Caco-2 (cell line): ENCODE measurements around the gene CLPSL2. TPM values are rescaled to one million over a fixed set of nuclear protein-coding genes. Genes with fewer than 3 reads are reported as not detected.

Experiments
- BruUV-seq: library from RNA; stranded (reverse); fragments of 400-500 nt; replicated peaks from 2 replicates; lab custom pipeline; 2021; lab: Mats Ljungman, UMichigan
- CTCF ChIA-PET: fragments of 300-600 bp; sonication (Branson Sonifier 250); formaldehyde crosslinking; loops from one replicate; lab custom pipeline; 2022; ENCODE audit warnings: antibody characterized with exemption; lab: Charles Lee
- POLR2A ChIA-PET: fragments of 300-600 bp; sonication (Branson Sonifier 250); formaldehyde crosslinking; loops from one replicate; lab custom pipeline; 2022; ENCODE audit warnings: antibody characterized with exemption; lab: Charles Lee
- DNase-seq, 2 experiments: peaks; one replicate each; pipeline versions ENCODE4 v3.0.0 to v3.0.0-alpha.2; 2020 to 2022
- H3K27me3 ChIP-seq: replicated peaks from 2 replicates; pipeline ENCODE4 v1.6.0; 2011; ENCODE audit warnings: low read length; ENCODE audit not compliant: control insufficient read depth, insufficient read depth
- H3K36me3 ChIP-seq: 2 replicates; pipeline ENCODE4 v1.5.1; 2011; ENCODE audit warnings: low read length; ENCODE audit not compliant: control insufficient read depth, insufficient read depth
- H3K4me1 ChIP-seq: fragments of 250-450 bp; sonication (Bioruptor Pico); 2 replicates; pipeline ENCODE4 v1.5.1; 2020; ENCODE audit warnings: mild to moderate bottlenecking
- H3K4me3 ChIP-seq: 2 replicates; pipeline ENCODE4 v1.5.1; 2011; ENCODE audit warnings: low read depth, mild to moderate bottlenecking, control low read depth, low read length
- H3K9me3 ChIP-seq: fragments of 250-450 bp; sonication (Bioruptor Pico); 2 replicates; pipeline ENCODE4 v1.5.1; 2020; ENCODE audit warnings: mild to moderate bottlenecking, moderate library complexity
- H3K27ac Mint-ChIP-seq: one replicate; pipeline ENCODE4 v1.8.0; 2022; ENCODE audit warnings: mixed read lengths; ENCODE audit not compliant: unreplicated experiment
- H3K27me3 Mint-ChIP-seq: one replicate; pipeline ENCODE4 v1.8.0; 2022; ENCODE audit warnings: mixed read lengths; ENCODE audit not compliant: insufficient read depth, unreplicated experiment
- H3K36me3 Mint-ChIP-seq: one replicate; pipeline ENCODE4 v1.8.0; 2022; ENCODE audit warnings: mild to moderate bottlenecking, mixed read lengths; ENCODE audit not compliant: insufficient read depth, unreplicated experiment
- H3K4me1 Mint-ChIP-seq: one replicate; pipeline ENCODE4 v1.8.0; 2022; ENCODE audit warnings: low read depth, mixed read lengths; ENCODE audit not compliant: unreplicated experiment
- H3K4me3 Mint-ChIP-seq: one replicate; pipeline ENCODE4 v1.8.0; 2022; ENCODE audit warnings: mild to moderate bottlenecking, moderate library complexity, mixed read lengths; ENCODE audit not compliant: unreplicated experiment
- H3K9me3 Mint-ChIP-seq: one replicate; pipeline ENCODE4 v1.8.0; 2022; ENCODE audit warnings: mixed read lengths; ENCODE audit not compliant: unreplicated experiment
- intact Hi-C: fragments of 100-400 bp; cut with micrococcal nuclease; formaldehyde crosslinking; loops from one replicate; pipeline ENCODE4 v1.10.0; 2022; ENCODE audit not compliant: unreplicated experiment
- total RNA-seq: library from RNA; stranded (reverse); gene quantifications from 2 replicates; pipeline ENCODE4 v1.2.3, GENCODE V29; 2022
- TF ChIP-seq, protein P1 (sequence below), 2 experiments: fragments of 200-600 bp in 1 of 2; IDR thresholded peaks; 1 replicate in 1 of 2; 2 replicates in 1 of 2; pipeline versions ENCODE4 v1.5.1 to v1.8.0; 2011 to 2022; ENCODE audit warnings: antibody characterized with exemption in 1 of 2, control low read depth in 1 of 2, inconsistent platforms in 1 of 2, low read depth in 1 of 2, low read length in 1 of 2, mild to moderate bottlenecking in 1 of 2, moderate library complexity in 1 of 2; ENCODE audit not compliant: insufficient read depth in 1 of 2, severe bottlenecking in 1 of 2, unreplicated experiment in 1 of 2

The CLPSL2 gene
- total RNA-seq, 1 experiment from 2014 or later = 2.0 TPM

DNA sequence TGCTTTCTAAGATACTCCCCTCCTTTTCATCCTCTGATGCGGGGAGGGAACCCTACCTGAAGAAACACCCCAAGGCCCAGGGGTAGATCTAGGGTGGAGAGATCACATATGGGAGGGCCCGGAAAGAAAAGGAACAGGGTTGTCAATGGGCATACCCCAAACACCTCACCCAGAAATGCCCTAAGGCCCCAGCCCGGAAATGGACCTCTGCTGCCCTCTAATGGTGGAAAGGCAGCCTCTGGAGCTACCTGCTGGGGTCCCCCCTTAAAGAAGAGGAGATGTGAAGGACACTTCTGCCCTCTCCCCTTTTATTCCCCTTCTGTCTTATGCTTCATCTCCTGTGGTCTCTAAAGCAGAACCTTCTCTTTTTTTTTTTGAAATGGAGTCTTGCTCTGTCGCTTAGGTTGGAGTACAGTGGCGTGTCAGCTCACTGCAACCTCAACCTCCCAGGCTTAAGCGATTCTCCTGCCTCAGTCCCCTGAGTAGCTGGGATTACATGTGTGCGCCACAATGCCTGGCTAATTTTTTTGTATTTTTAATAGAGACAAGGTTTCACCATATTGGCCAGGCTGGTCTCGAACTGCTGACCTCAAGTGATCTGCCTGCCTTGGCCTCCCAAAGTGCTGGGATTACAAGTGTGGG is 40.0 kb upstream of the CLPSL2 start:
- no peaks in the 10 kb centered on the region for H3K9me3 Mint-ChIP-seq
- intact Hi-C loops = loop anchor here (1.0 to 10.0 kb wide), 3 partner anchors 152 to 442 kb away; partner anchors contain the start of gene DEF6
- no peaks in the 10 kb centered on the region for H3K36me3 Mint-ChIP-seq
- no peaks in the 10 kb centered on the region for H3K36me3 ChIP-seq
- peak; percentile 70 to 83 for DNase-seq
- no peaks in the 10 kb centered on the region for H3K9me3 ChIP-seq
- no peak overlapping the region for H3K27ac Mint-ChIP-seq
- POLR2A ChIA-PET = no interaction called here
- H3K4me1 ChIP-seq = peaks cover 22% of the 10 kb centered on the region
- H3K27me3 Mint-ChIP-seq = no peaks in the 10 kb centered on the region
- CTCF ChIA-PET = interaction anchor here (0.8 to 2.1 kb wide), 11 partner anchors 9 to 217 kb away, joined by 3 to 31 read pairs (median 5); no protein-coding TSS in a partner anchor
- no TSS peak for BruUV-seq
- no peaks in the 10 kb centered on the region for H3K27me3 ChIP-seq
- TF ChIP-seq, protein P1, sequence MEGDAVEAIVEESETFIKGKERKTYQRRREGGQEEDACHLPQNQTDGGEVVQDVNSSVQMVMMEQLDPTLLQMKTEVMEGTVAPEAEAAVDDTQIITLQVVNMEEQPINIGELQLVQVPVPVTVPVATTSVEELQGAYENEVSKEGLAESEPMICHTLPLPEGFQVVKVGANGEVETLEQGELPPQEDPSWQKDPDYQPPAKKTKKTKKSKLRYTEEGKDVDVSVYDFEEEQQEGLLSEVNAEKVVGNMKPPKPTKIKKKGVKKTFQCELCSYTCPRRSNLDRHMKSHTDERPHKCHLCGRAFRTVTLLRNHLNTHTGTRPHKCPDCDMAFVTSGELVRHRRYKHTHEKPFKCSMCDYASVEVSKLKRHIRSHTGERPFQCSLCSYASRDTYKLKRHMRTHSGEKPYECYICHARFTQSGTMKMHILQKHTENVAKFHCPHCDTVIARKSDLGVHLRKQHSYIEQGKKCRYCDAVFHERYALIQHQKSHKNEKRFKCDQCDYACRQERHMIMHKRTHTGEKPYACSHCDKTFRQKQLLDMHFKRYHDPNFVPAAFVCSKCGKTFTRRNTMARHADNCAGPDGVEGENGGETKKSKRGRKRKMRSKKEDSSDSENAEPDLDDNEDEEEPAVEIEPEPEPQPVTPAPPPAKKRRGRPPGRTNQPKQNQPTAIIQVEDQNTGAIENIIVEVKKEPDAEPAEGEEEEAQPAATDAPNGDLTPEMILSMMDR (IDR thresholded peaks at IDR 0.05; ENCODE audit: insufficient read depth in 1 of 2, low read depth in 1 of 2, low read length in 1 of 2, severe bottlenecking in 1 of 2, unreplicated experiment in 1 of 2) = peak; percentile 86 to 96
- H3K4me3 ChIP-seq = no peak overlapping the region
- H3K4me1 Mint-ChIP-seq = peaks cover 8% of the 10 kb centered on the region
- H3K4me3 Mint-ChIP-seq = no peak overlapping the region

DNA sequence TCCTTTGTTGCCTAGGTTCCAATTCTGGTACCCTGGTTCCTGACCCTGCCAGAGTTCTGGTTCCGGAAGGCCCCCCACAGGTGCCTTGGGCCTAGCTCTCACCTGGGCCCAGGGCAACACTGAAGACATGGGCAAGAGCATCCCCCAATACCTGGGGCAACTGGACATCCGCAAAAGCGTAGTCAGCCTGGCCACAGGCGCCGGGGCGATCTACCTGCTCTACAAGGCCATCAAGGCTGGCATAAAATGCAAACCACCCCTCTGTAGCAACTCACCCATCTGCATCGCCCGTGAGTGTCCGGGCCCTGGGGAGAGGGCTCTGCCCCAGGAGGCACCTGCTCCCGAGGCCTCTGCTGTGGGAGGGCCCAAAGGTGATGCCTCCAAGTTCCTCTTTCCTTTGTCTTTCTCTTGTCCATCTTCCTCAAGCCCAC is 39.4 kb upstream of the CLPSL2 start, which contains the start of gene ARMC12:
TSS of gene ARMC12 (plus strand) at position 51 of the 431 bp plus-strand sequence. CDS start at position 128, 77 bp downstream.
- no peaks in the 10 kb centered on the region for H3K27me3 ChIP-seq
- no peaks in the 10 kb centered on the region for H3K9me3 ChIP-seq
- peaks cover 22% of the 10 kb centered on the region for H3K4me1 ChIP-seq
- peaks cover 8% of the 10 kb centered on the region for H3K4me1 Mint-ChIP-seq
- no peak within 1 kb of the TSS for H3K27ac Mint-ChIP-seq
- TF ChIP-seq, protein P1 (IDR thresholded peaks at IDR 0.05; ENCODE audit: insufficient read depth in 1 of 2, low read depth in 1 of 2, low read length in 1 of 2, severe bottlenecking in 1 of 2, unreplicated experiment in 1 of 2) = no peak
- ChIA-PET CTCF (interaction anchor here (0.6 to 2.1 kb wide), 16 partner anchors 9 to 288 kb away, joined by 3 to 31 read pairs (median 4); no protein-coding TSS in a partner anchor), POLR2A (no interaction called here)
- DNase-seq = no peak
- no peak within 1 kb of the TSS for H3K4me3 Mint-ChIP-seq
- no TSS peak for BruUV-seq
- H3K4me3 ChIP-seq = no peak within 1 kb of the TSS
- no peaks in the 10 kb centered on the region for H3K9me3 Mint-ChIP-seq
- H3K36me3 Mint-ChIP-seq = no peaks in the 10 kb centered on the region
- intact Hi-C loops = loop anchor here (1.0 to 10.0 kb wide), 3 partner anchors 153 to 442 kb away; partner anchors contain the start of gene DEF6
- H3K36me3 ChIP-seq = no peaks in the 10 kb centered on the region
- no peaks in the 10 kb centered on the region for H3K27me3 Mint-ChIP-seq

DNA sequence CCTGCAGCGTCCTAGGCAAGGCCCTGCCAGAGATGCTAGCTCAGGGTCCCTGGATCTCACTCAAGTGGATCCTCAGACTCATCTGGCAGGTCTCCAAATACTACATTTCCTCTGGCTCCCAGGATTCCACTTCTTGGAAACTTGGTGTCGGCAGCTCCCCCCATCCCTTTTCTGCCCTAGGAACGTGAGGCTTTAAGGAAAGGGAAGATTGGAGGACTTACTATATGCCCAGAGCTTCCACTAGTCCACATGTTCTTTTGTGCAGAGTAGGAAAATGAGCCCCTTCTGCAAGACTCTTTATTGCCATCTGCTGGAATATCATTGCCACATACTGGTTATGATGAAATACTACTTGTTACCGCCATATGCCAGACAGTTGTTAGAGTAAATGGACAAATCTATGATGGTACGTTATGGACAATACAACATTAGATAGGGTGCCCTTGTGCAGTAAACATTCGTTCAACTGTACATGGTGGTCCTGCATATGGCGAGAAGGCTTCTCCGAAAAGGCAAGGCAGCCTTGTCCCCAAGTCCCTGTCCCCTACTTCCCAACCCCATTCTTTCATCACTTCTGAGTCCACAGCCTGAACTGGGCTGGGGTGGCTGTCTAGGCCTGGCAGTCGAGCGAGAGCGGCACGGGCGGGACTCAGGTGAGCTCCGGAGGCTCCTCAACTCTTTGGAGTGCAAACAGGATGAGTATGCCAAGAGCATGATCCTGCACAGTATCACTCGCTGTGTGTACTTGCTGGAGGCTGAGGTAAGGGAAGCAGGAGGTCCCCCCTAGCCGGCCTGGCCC is 38.8 kb upstream of the CLPSL2 start:
- CTCF ChIA-PET = interaction anchor here (0.6 to 2.1 kb wide), 12 partner anchors 10 to 288 kb away, joined by 3 to 31 read pairs (median 4); no protein-coding TSS in a partner anchor
- no peak overlapping the region for H3K4me3 ChIP-seq
- no peaks in the 10 kb centered on the region for H3K27me3 ChIP-seq
- Mint-ChIP-seq H3K27ac (no peak overlapping the region), H3K4me3 (no peak overlapping the region), H3K36me3 (no peaks in the 10 kb centered on the region), H3K27me3 (no peaks in the 10 kb centered on the region), H3K9me3 (no peaks in the 10 kb centered on the region), H3K4me1 (peaks cover 8% of the 10 kb centered on the region)
- peak in 1 of 2 experiments; percentile 54 for DNase-seq
- no TSS peak for BruUV-seq
- POLR2A ChIA-PET = no interaction called here
- H3K9me3 ChIP-seq = no peaks in the 10 kb centered on the region
- H3K4me1 ChIP-seq = peaks cover 18% of the 10 kb centered on the region
- intact Hi-C loops = loop anchor here (10.0 kb wide), 1 partner anchor 443 kb away; the partner anchor contains the start of gene DEF6
- TF ChIP-seq, protein P1 (IDR thresholded peaks at IDR 0.05; ENCODE audit: insufficient read depth in 1 of 2, low read depth in 1 of 2, low read length in 1 of 2, severe bottlenecking in 1 of 2, unreplicated experiment in 1 of 2) = peak; percentile 65 to 67
- H3K36me3 ChIP-seq = no peaks in the 10 kb centered on the region
